WTC11 (cell line): ENCODE measurements around the gene THSD4. TPM values are rescaled to one million over a fixed set of nuclear protein-coding genes. Genes with fewer than 3 reads are reported as not detected.

Source experiments
- ATAC-seq: fragments of 200-7000 bp; cut with Tn5 transposase; 2 replicates; pipeline ENCODE4 v1.10.0; 2021; ENCODE audit warnings: mild to moderate bottlenecking, moderate library complexity
- CTCF ChIA-PET: fragments of 300-600 bp; sonication (Branson Sonifier 250); formaldehyde crosslinking; loops from one replicate; lab custom pipeline; 2021; ENCODE audit warnings: antibody characterized with exemption; lab: Charles Lee
- POLR2A ChIA-PET: fragments of 350-600 bp; sonication (Branson Sonifier 250); formaldehyde crosslinking; loops from one replicate; lab custom pipeline; 2021; ENCODE audit warnings: antibody characterized with exemption; lab: Charles Lee
- DNase-seq: peaks from one replicate; pipeline ENCODE4 v3.0.0; 2021; ENCODE audit warnings: low spot score
- H3K27ac Mint-ChIP-seq: 2 replicates; pipeline ENCODE4 v1.8.0; 2021; ENCODE audit warnings: mixed read lengths
- H3K27me3 Mint-ChIP-seq: 2 replicates; pipeline ENCODE4 v1.8.0; 2021; ENCODE audit warnings: low read depth, mild to moderate bottlenecking, moderate library complexity, mixed read lengths
- H3K36me3 Mint-ChIP-seq: 2 replicates; pipeline ENCODE4 v1.8.0; 2021; ENCODE audit warnings: mixed read lengths
- H3K4me1 Mint-ChIP-seq: 2 replicates; pipeline ENCODE4 v1.8.0; 2022; ENCODE audit warnings: mixed read lengths
- H3K4me3 Mint-ChIP-seq: 2 replicates; pipeline ENCODE4 v1.8.0; 2021; ENCODE audit warnings: mild to moderate bottlenecking, moderate library complexity, mixed read lengths
- H3K9me3 Mint-ChIP-seq: 2 replicates; pipeline ENCODE4 v1.8.0; 2021; ENCODE audit warnings: mixed read lengths
- ARID4B ChIP-seq: sonication (generic); formaldehyde crosslinking; IDR thresholded peaks from 2 replicates; pipeline ENCODE4 v1.8.0; 2023; ENCODE audit warnings: missing genetic modification reagents, mild to moderate bottlenecking, borderline replicate concordance
- ATF6 ChIP-seq: sonication (generic); formaldehyde crosslinking; IDR thresholded peaks from 2 replicates; pipeline ENCODE4 v1.8.1; 2023; ENCODE audit warnings: mild to moderate bottlenecking, missing genetic modification reagents
- CTCF ChIP-seq: fragments of 200-600 bp; IDR thresholded peaks from 2 replicates; pipeline ENCODE4 v1.8.0; 2022; ENCODE audit warnings: antibody characterized with exemption
- FOXK1 ChIP-seq: sonication (generic); formaldehyde crosslinking; IDR thresholded peaks from 2 replicates; pipeline ENCODE4 v1.8.0; 2022; ENCODE audit warnings: mild to moderate bottlenecking, moderate library complexity, missing genetic modification reagents
- FOXP4 ChIP-seq: sonication (generic); formaldehyde crosslinking; IDR thresholded peaks from 2 replicates; pipeline ENCODE4 v1.8.0; 2022; ENCODE audit warnings: mild to moderate bottlenecking, missing genetic modification reagents
- GRHL2 ChIP-seq: fragments of 250-450 bp; sonication (Bioruptor Pico); IDR thresholded peaks from 2 replicates; pipeline ENCODE4 v1.8.0; 2022; ENCODE audit warnings: mild to moderate bottlenecking, moderate library complexity; ENCODE audit not compliant: insufficient replicate concordance, severe bottlenecking
- HMGA2 ChIP-seq: fragments of 250-450 bp; sonication (Bioruptor Pico); IDR thresholded peaks from 2 replicates; pipeline ENCODE4 v1.4.0; 2021; ENCODE audit warnings: mild to moderate bottlenecking, moderate library complexity
- HMGXB4 ChIP-seq: sonication (generic); formaldehyde crosslinking; IDR thresholded peaks from 2 replicates; pipeline ENCODE4 v1.8.1; 2023; ENCODE audit warnings: mild to moderate bottlenecking, moderate library complexity, missing genetic modification reagents
- NR1H2 ChIP-seq: sonication (generic); formaldehyde crosslinking; IDR thresholded peaks from 2 replicates; pipeline ENCODE4 v1.9.0; 2021; ENCODE audit warnings: mild to moderate bottlenecking, moderate library complexity, missing genetic modification reagents
- RELA ChIP-seq: sonication (generic); formaldehyde crosslinking; IDR thresholded peaks from 2 replicates; pipeline ENCODE4 v1.8.1; 2022; ENCODE audit warnings: missing genetic modification reagents, mild to moderate bottlenecking, borderline replicate concordance
- SP1 ChIP-seq: sonication (generic); formaldehyde crosslinking; conservative IDR thresholded peaks from 2 replicates; pipeline ENCODE4 v1.8.1; 2022; ENCODE audit warnings: missing genetic modification reagents
- TCF7 ChIP-seq: sonication (generic); formaldehyde crosslinking; IDR thresholded peaks from 2 replicates; pipeline ENCODE4 v1.8.0; 2022; ENCODE audit warnings: mild to moderate bottlenecking, low read depth, missing genetic modification reagents, moderate library complexity
- ZBTB21 ChIP-seq: sonication (generic); formaldehyde crosslinking; IDR thresholded peaks from 2 replicates; pipeline ENCODE4 v1.8.1; 2023; ENCODE audit warnings: mild to moderate bottlenecking, missing genetic modification reagents, borderline replicate concordance
- ZNF219 ChIP-seq: sonication (generic); formaldehyde crosslinking; IDR thresholded peaks from 2 replicates; pipeline ENCODE4 v1.8.0; 2023; ENCODE audit warnings: missing genetic modification reagents, mild to moderate bottlenecking, borderline replicate concordance
- ZNF512 ChIP-seq: sonication (generic); formaldehyde crosslinking; IDR thresholded peaks from 2 replicates; pipeline ENCODE4 v1.8.1; 2022; ENCODE audit warnings: missing genetic modification reagents, borderline replicate concordance
- total RNA-seq: library from RNA; stranded (reverse); gene quantifications from 3 replicates; pipeline ENCODE4 v1.2.3, GENCODE V29; 2021

THSD4 gene
- total RNA-seq, 1 experiment from 2014 or later = 7.8 TPM

- ATAC-seq (no peak), DNase-seq (no peak)
- ChIA-PET CTCF (no interaction called here), POLR2A (no interaction called here)
- Mint-ChIP-seq H3K4me1 (no peaks in the 10 kb centered on the region), H3K27ac (no peak overlapping the region), H3K36me3 (no peaks in the 10 kb centered on the region), H3K27me3 (no peaks in the 10 kb centered on the region), H3K4me3 (no peak overlapping the region), H3K9me3 (no peaks in the 10 kb centered on the region)
- TF ChIP-seq ZBTB21 (CRISPR knock-in tag) (no peak), FOXP4 (CRISPR knock-in tag) (no peak), CTCF (no peak), RELA (CRISPR knock-in tag) (no peak)
Observed at GRCh38 chr15:71748293-71748718, 633.0 kb downstream of the THSD4 start.

GRCh38 chr15:71749500-71749899 lies 634.2 kb downstream of the THSD4 start:
- DNase-seq = no peak
- ChIA-PET CTCF (no interaction called here), POLR2A (no interaction called here)
- Mint-ChIP-seq H3K4me3 (no peak overlapping the region), H3K9me3 (peaks cover under 1% of the 10 kb centered on the region; the same call in 1 of the 2 replicates), H3K4me1 (no peaks in the 10 kb centered on the region), H3K27ac (no peak overlapping the region), H3K36me3 (no peaks in the 10 kb centered on the region), H3K27me3 (no peaks in the 10 kb centered on the region)
- ATAC-seq = no peak
- TF ChIP-seq HMGA2 (CRISPR knock-in tag) (peak; percentile 72; the same call in 1 of the 2 replicates), HMGXB4 (CRISPR knock-in tag) (no peak), ARID4B (CRISPR knock-in tag) (no peak)

GRCh38 chr15:71752128-71752527 lies 636.9 kb downstream of the THSD4 start:
- Mint-ChIP-seq H3K4me1 (no peaks in the 10 kb centered on the region), H3K9me3 (peaks cover 10% of the 10 kb centered on the region; the same call in 1 of the 2 replicates), H3K36me3 (no peaks in the 10 kb centered on the region), H3K4me3 (no peak overlapping the region), H3K27ac (no peak overlapping the region), H3K27me3 (no peaks in the 10 kb centered on the region)
- ChIA-PET POLR2A (interaction anchor here (1.0 kb wide), 1 partner anchor 8 kb away, joined by 3 read pairs; no protein-coding TSS in a partner anchor), CTCF (interaction anchor here (0.8 to 5.3 kb wide), 22 partner anchors 9 to 404 kb away, joined by 3 to 58 read pairs (median 4); no protein-coding TSS in a partner anchor)
- no peak for DNase-seq
- no peak for ATAC-seq
- TF ChIP-seq ZNF219 (CRISPR knock-in tag) = no peak
- no peak for TF ChIP-seq SP1 (CRISPR knock-in tag)
- no peak for TF ChIP-seq ZNF512 (CRISPR knock-in tag)
- TF ChIP-seq TCF7 = no peak
- TF ChIP-seq NR1H2 (CRISPR knock-in tag) = no peak
- no peak for TF ChIP-seq ATF6 (CRISPR knock-in tag)
- no peak for TF ChIP-seq HMGXB4 (CRISPR knock-in tag)
- no peak for TF ChIP-seq GRHL2 (CRISPR knock-in tag)
- no peak for TF ChIP-seq FOXK1
